GM12872 (cell line): ENCODE results near the gene CHN2.

Experiments
- TF ChIP-seq, protein P1 (sequence below): IDR thresholded peaks from 3 replicates; pipeline ENCODE4 v1.5.1; 2011; ENCODE audit warnings: low read depth, mild to moderate bottlenecking, low read length, moderate library complexity; ENCODE audit not compliant: insufficient read depth

CHN2 gene

DNA sequence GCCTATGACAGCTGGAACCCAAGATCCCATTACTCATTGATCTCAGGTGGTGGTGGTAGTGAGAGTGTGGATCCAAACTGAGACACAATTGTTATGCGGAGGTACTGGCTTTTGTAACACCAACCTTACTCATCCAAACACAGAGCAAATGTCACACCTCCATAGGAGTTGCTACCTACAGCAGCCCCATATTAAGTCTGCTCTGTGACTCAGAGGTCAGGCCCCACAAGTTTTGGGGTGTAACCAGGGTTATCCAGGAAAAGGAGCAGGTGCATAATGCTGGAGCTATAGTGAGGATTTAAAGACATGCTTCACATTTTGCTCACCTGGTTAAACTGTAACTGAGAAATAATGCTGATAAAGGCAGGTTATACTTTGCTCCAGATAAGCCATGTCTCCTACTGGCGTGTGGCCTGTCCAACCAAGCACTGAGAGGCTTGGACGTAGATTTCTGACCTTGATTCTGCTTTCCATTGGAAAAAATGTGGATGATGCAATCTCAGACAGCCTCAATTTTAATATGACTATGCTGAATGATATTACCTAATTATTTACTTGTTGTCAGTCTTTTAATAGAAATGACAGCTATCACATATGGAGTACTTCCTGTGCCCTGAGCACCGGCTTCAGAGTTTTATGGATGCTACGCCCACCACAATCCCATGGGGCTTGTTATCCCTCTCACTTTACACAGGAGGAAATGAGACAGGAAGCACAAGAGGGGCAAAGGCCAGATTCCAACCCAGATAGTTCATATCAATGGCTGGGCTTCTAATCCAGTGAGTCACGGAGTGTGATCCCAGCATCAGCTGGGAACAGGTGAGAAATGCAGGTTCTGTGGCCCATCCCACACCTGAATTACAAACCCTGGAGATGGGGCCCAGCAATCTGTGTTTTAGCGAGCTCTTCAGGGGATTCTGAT is 181.3 kb downstream of the CHN2 start:
- TF ChIP-seq, protein P1, sequence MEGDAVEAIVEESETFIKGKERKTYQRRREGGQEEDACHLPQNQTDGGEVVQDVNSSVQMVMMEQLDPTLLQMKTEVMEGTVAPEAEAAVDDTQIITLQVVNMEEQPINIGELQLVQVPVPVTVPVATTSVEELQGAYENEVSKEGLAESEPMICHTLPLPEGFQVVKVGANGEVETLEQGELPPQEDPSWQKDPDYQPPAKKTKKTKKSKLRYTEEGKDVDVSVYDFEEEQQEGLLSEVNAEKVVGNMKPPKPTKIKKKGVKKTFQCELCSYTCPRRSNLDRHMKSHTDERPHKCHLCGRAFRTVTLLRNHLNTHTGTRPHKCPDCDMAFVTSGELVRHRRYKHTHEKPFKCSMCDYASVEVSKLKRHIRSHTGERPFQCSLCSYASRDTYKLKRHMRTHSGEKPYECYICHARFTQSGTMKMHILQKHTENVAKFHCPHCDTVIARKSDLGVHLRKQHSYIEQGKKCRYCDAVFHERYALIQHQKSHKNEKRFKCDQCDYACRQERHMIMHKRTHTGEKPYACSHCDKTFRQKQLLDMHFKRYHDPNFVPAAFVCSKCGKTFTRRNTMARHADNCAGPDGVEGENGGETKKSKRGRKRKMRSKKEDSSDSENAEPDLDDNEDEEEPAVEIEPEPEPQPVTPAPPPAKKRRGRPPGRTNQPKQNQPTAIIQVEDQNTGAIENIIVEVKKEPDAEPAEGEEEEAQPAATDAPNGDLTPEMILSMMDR, result no peak

GRCh38 chr7:29377718-29378117 is 183.1 kb downstream of the CHN2 start:
- TF ChIP-seq, protein P1, result no peak

GRCh38 chr7:29379551-29379950 is 185.0 kb downstream of the CHN2 start:
- TF ChIP-seq, protein P1, result no peak

DNA sequence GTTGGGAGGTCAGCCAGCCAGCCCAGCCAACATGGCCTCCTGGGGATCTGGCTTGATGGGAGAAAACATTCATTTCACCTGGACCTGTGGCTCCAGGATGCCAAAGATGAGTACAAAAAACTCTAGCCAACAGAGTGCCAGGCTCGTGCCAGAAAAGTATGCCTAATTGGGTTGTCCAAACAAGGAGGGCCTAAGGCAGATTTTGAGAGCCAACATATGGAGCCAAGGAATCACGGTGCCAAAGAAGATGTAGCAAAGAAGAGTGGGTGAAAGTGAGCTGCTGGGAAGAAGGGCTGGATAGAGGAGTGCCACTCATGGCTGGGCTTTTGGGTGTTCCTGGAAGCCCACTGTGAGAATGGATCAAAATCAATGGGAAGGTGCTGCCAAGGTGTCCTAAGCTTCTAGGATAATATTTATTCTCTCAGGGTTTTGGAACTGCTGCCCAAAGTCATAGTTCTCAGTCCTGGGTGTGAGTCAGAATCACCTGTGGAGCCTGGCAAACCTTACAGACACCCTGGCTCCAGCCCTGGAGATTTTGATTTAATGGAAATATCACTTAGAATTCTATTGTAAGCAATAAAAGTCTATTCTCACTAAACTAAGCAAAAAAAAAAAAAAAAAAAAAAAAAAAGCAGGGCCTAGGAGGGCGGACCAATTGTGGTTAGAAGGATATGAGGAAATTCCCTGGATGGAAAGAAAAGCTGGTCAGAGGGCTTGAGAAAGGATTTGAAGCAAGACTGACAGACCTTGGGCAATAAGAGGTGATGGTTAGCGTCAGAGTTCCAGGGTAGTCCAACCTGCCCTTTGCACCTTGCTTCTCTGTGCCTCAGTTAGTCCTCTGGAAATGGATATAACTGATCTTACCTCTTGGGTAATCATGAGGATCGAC is 186.9 kb downstream of the CHN2 start:
- TF ChIP-seq, protein P1, result no peak

DNA sequence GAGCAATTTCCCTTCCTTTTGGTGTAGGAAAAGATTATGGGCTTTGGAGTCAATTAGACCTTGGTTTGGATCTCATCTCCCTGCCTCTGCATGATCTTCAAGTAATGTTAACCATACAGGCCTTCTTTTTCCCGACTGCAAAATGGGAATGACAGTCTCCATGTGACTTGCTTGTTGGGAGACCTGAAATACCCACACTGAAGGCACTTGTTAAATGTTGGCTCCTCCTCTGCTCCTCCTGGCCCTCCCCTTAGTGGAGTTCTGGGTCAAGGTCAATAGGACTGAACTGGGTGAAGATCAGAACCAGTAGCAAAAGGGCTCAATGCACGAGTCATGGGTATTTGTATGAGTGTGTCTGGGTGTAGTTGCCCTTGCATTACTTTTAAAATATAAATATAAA is 189.7 kb downstream of the CHN2 start:
- TF ChIP-seq, protein P1, result no peak

DNA sequence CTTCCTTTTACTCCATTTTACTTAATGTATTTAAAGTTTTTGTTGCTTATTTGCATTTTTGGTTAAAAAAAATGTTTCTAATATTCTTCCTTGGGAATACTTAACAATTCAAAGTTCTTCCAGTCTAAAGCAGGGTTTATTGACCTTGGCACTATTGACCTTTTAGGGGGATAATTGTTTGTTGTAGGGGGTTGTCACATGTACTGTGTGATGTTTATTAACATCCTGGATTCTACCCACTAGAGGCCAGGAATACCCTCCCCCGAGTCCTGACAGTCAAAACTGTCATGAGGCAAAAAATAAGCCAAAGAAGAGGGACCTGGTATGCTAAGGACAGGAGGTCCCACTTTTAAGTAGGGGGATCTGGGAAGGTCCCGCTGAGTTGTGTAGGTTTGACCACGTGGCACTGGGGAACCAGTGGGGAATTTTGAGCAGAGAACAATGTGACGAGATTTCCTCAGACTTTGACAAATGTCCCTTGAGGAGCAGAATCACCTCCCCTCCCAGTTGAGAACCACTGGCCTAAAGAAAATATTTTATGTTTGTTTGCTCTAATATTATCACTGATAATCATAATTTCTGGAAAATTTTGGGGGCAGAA is 190.7 kb downstream of the CHN2 start:
- TF ChIP-seq, protein P1, result no peak
